Posterior cingulate gyrus (tissue), 11 donors: ENCODE data around the gene TBX2.

ENCODE experiments used
- DNase-seq, 10 donors: peaks; one replicate each; pipeline versions ENCODE4 v3.0.0 to v3.0.0-alpha.2; 2020 to 2021; ENCODE audit warnings: mixed read lengths in 3 of 10
- intact Hi-C: fragments of 100-400 bp; cut with DNase I; formaldehyde crosslinking; loops from one replicate; pipeline ENCODE4 v1.15.1; 2023

The TBX2 gene

DNA sequence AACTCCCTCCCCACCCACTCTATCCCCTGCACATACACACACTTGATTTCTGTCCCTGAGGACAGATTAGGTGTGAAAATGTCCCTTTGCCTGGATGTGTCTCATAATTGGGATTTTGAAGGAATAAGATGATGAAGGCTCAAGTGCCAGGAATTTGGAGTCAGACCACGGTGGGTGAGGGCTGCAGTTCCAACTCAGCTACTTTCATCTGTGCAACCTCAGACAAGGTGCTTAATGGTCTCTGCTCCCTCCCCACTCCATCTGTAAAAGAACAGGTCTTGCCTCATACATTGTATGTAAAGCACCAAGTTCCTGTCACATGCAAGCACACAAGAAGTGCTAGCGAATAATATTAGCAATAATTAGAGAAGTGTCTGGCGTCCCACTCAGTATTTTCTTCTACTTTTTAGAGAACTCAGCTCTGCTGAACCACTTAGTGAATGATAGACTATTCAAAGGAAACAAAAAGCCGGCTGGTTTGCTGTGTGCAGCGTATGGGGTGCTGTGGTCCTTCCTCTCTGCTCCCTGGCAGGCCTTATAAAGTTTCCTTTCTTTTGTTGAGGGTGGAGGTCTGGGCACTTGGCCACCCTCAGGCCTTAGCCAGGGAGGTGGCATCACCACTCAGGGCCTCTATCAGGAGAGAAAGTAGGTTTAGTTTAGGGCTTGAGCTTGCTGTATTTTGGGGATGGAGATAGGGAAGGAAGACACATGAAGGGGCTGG, 58.9 kb downstream of the TBX2 start:
- intact Hi-C loops: no loop called here
- DNase-seq: no peak
